Erythroblast (primary cell): Measurements from ENCODE around the gene IL13.
"Not testable (repeated sequence)": the region's sequence is repeated elsewhere in the genome, so short reads cannot be mapped to it uniquely, and the experiment has no call there.

Experiments
- DNase-seq, 2 experiments: peaks; one replicate each; lab custom pipeline; 2025; lab: John Stamatoyannopoulos, UW
- GATA1 ChIP-seq: IDR thresholded peaks from 2 replicates; pipeline ENCODE4 v1.6.1; 2011; ENCODE audit warnings: low read depth, mild to moderate bottlenecking, control low read depth, low read length, moderate library complexity
- POLR2A ChIP-seq: IDR thresholded peaks from 2 replicates; pipeline ENCODE4 v1.6.1; 2011; ENCODE audit warnings: mild to moderate bottlenecking, low read length

The IL13 gene

GRCh38 chr5:132657676-132658380 lies at the start of gene IL13:
Gene IL13, plus strand, starts transcription at chr5:132658173. Its CDS starts 14 bp downstream, at chr5:132658187.
- TF ChIP-seq GATA1, result no peak
- TF ChIP-seq POLR2A, result no peak
- no peak for DNase-seq

GRCh38 chr5:132611965-132612364 lies 46.0 kb upstream of the IL13 start:
- no peak for DNase-seq
- TF ChIP-seq POLR2A (no peak), GATA1 (no peak)

- DNase-seq, result no peak
- TF ChIP-seq GATA1, result no peak
- TF ChIP-seq POLR2A, result no peak
Observed at GRCh38 chr5:132612846-132613245, 45.1 kb upstream of the IL13 start.

- DNase-seq, result no peak
Observed at GRCh38 chr5:132621699-132622098, 36.3 kb upstream of the IL13 start.

GRCh38 chr5:132622608-132623007 lies 35.4 kb upstream of the IL13 start:
- no peak for TF ChIP-seq POLR2A
- TF ChIP-seq GATA1, result no peak
- DNase-seq, result no peak

More at GRCh38 chr5:132621699-132622098, 36.3 kb upstream of the IL13 start:
- TF ChIP-seq GATA1 (no peak), POLR2A (no peak)

GRCh38 chr5:132627470-132627869 lies 30.5 kb upstream of the IL13 start:
- TF ChIP-seq GATA1 (no peak), POLR2A (no peak)
- DNase-seq, result no peak

GRCh38 chr5:132628814-132629213 lies 29.2 kb upstream of the IL13 start:
- no peak for DNase-seq
- no peak for TF ChIP-seq GATA1
- TF ChIP-seq POLR2A, result no peak

GRCh38 chr5:132629230-132629944 lies 28.6 kb upstream of the IL13 start:
- DNase-seq, result no peak
- TF ChIP-seq GATA1 (no peak), POLR2A (no peak)

- not testable (repeated sequence) for DNase-seq
Observed at GRCh38 chr5:132633587-132633986, 24.4 kb upstream of the IL13 start.

- DNase-seq, result peak in 1 of 2 experiments; percentile 20
- TF ChIP-seq GATA1 (no peak), POLR2A (no peak)
Observed at GRCh38 chr5:132635873-132636272, 22.1 kb upstream of the IL13 start.

- peak in 1 of 2 experiments; percentile 10 for DNase-seq
- TF ChIP-seq GATA1, result no peak
- TF ChIP-seq POLR2A, result no peak
Observed at GRCh38 chr5:132637241-132637640, 20.7 kb upstream of the IL13 start.

- no peak for DNase-seq
- TF ChIP-seq POLR2A, result no peak
- no peak for TF ChIP-seq GATA1
Observed at GRCh38 chr5:132639706-132640130, 18.3 kb upstream of the IL13 start.

GRCh38 chr5:132640613-132641012 lies 17.4 kb upstream of the IL13 start:
- no peak for DNase-seq
- TF ChIP-seq POLR2A (no peak), GATA1 (no peak)

GRCh38 chr5:132641241-132641723 lies 16.7 kb upstream of the IL13 start:
- no peak for DNase-seq
- TF ChIP-seq POLR2A (no peak), GATA1 (no peak)

GRCh38 chr5:132641841-132642240 lies 16.1 kb upstream of the IL13 start:
- no peak for DNase-seq
- TF ChIP-seq POLR2A (no peak), GATA1 (no peak)
